Measurements from ENCODE around the gene MRPL51. TPM values are rescaled to one million over a fixed set of nuclear protein-coding genes. Genes with fewer than 3 reads are reported as not detected.

MRPL51 gene
- total RNA-seq, 3 donors from 2014 or later = 58.5 to 72.1 (median 62.4) TPM

DNA sequence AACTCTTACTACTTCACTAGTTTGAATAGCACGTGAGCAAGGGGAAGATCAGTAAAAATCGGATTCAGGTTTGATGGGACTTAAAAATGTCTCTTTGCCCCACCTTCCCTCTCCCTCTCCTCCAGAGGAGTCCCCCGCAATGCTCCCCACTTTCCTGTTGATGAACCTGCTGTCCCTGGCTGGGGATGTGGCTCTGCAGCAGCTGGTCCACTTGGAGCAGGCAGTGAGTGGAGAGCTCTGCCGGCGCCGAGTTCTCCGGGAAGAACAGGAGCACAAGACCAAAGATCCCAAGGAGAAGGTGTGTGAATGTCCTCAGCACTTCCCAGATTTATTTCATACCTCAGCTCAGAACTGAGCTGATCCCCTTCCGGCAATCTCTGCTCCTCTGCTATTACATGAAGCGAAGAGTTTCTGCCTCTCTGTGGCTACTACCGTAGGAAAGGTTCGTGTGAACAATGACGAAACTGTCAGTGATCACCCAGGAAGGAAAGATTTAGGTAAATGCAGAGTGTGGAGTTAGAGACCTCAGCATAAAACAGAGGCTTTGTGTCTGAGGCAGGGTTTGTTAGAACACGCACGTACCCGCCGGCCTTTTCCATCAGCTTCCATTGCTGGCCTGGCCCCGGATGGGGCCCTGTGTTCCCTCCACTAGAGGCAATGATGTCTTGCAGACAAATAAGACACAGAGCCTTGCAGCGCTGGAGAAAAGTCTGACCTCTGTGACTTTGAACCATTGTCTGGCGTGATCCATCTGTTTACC is 33.9 kb upstream of the MRPL51 start:
- Histone ChIP-seq H3K27ac (peak overlapping the region; percentile 26 to 65), H3K27me3 (no peaks in the 10 kb centered on the region), H3K4me3 (no peak overlapping the region), H3K9me3 (no peaks in the 10 kb centered on the region), H3K36me3 (no peaks in the 10 kb centered on the region), H3K4me1 (peaks cover 0 to 5% of the 10 kb centered on the region in 2 donors)
- peak in 1 of 2 donors; percentile 56 for DNase-seq (ENCODE audit: low spot score in 2 of 2)
- intact Hi-C loops (cut with DNase I; ENCODE audit: low total_unique reads) = loop anchor here (1.0 kb wide), 1 partner anchor 36 kb away; no protein-coding TSS in a partner anchor
- TF ChIP-seq, protein P1, sequence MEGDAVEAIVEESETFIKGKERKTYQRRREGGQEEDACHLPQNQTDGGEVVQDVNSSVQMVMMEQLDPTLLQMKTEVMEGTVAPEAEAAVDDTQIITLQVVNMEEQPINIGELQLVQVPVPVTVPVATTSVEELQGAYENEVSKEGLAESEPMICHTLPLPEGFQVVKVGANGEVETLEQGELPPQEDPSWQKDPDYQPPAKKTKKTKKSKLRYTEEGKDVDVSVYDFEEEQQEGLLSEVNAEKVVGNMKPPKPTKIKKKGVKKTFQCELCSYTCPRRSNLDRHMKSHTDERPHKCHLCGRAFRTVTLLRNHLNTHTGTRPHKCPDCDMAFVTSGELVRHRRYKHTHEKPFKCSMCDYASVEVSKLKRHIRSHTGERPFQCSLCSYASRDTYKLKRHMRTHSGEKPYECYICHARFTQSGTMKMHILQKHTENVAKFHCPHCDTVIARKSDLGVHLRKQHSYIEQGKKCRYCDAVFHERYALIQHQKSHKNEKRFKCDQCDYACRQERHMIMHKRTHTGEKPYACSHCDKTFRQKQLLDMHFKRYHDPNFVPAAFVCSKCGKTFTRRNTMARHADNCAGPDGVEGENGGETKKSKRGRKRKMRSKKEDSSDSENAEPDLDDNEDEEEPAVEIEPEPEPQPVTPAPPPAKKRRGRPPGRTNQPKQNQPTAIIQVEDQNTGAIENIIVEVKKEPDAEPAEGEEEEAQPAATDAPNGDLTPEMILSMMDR (IDR thresholded peaks at IDR 0.05) = no peak
- TF ChIP-seq POLR2A (IDR thresholded peaks at IDR 0.05) = no peak
- no peak for TF ChIP-seq POLR2AphosphoS5 (IDR thresholded peaks at IDR 0.05)

DNA sequence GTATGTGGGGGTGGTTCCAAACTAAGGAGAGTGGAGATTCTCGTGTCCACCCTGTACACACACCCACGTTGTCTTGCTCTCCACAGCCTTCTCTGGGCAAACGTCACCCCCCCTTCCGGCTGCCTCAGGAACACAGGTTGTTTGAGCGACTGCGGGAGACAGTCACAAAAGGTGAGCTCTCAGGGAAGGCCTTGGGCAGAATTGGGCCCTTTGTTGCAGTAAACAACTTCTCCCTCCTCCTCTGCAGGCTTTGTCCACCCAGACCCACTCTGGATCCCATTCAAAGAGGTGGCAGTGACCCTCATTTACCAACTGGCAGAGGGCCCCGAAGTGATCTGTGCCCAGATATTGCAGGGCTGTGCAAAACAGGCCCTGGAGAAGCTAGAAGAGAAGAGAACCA is 33.1 kb upstream of the MRPL51 start:
- no peak for TF ChIP-seq POLR2A (IDR thresholded peaks at IDR 0.05)
- TF ChIP-seq POLR2AphosphoS5 (IDR thresholded peaks at IDR 0.05) = no peak
- Histone ChIP-seq H3K9me3 (no peaks in the 10 kb centered on the region), H3K4me3 (no peak overlapping the region), H3K27me3 (no peaks in the 10 kb centered on the region), H3K27ac (peak overlapping the region; percentile 26 to 65), H3K36me3 (no peaks in the 10 kb centered on the region), H3K4me1 (peaks cover 0 to 4% of the 10 kb centered on the region in 2 donors)
- no peak for DNase-seq (ENCODE audit: low spot score in 2 of 2)
- intact Hi-C loops (cut with DNase I; ENCODE audit: low total_unique reads) = loop anchor here (1.0 kb wide), 1 partner anchor 37 kb away; no protein-coding TSS in a partner anchor

DNA sequence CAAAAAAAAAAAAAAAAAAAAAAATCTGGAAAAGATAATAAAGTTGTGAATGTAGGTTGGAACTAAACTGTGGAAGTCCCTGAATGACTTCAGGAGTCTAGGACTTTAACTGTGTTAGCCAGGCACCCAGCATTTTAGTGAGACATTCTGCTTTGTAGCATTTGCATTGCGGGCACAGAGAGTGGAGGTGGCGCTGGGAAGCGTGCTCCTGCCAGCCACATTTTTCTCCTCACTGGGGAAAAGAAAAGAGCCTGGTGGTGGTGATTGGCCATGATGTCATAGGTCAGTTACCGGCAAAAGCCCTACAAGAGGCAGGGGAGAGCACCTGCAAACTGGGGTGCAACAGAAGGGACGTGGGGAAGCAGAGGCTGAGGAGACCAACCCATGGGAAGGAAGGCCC is 31.6 kb upstream of the MRPL51 start:
- TF ChIP-seq, protein P1 (IDR thresholded peaks at IDR 0.05) = no peak
- TF ChIP-seq POLR2AphosphoS5 (IDR thresholded peaks at IDR 0.05) (no peak), POLR2A (IDR thresholded peaks at IDR 0.05) (no peak)
- intact Hi-C loops (cut with DNase I; ENCODE audit: low total_unique reads) = no loop called here
- no peaks in the 10 kb centered on the region for H3K9me3 ChIP-seq
- DNase-seq (ENCODE audit: low spot score in 2 of 2) = no peak
- no peak overlapping the region for H3K27ac ChIP-seq
- H3K27me3 ChIP-seq = no peaks in the 10 kb centered on the region
- H3K4me3 ChIP-seq = no peak overlapping the region
- H3K4me1 ChIP-seq = peaks cover 0 to 4% of the 10 kb centered on the region in 2 donors
- no peaks in the 10 kb centered on the region for H3K36me3 ChIP-seq

DNA sequence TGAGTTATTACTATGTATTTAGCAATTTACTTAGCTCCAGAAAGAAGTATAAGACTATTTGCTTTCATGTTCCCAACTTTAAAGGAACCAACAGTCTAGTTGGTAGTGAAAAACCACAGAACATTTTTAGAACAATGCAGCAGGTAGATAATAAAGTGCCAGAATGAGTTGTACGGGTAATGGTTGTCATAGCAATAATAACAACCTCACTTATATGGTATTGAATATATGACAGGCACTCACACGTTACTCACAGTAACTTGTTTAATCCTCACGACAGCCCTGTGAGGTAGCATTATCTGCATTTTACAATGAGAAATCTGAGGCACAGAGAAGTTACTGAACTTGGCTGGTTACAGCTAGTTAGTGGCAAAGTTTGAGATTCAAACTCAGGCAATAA is 30.6 kb upstream of the MRPL51 start:
- no peak overlapping the region for H3K27ac ChIP-seq
- TF ChIP-seq, protein P1 (IDR thresholded peaks at IDR 0.05) = no peak
- TF ChIP-seq POLR2AphosphoS5 (IDR thresholded peaks at IDR 0.05) = no peak
- TF ChIP-seq POLR2A (IDR thresholded peaks at IDR 0.05) = no peak
- no peaks in the 10 kb centered on the region for H3K36me3 ChIP-seq
- H3K27me3 ChIP-seq = no peaks in the 10 kb centered on the region
- intact Hi-C loops (cut with DNase I; ENCODE audit: low total_unique reads) = no loop called here
- H3K4me3 ChIP-seq = no peak overlapping the region
- DNase-seq (ENCODE audit: low spot score in 2 of 2) = no peak
- peaks cover 0 to 4% of the 10 kb centered on the region in 2 donors for H3K4me1 ChIP-seq
- H3K9me3 ChIP-seq = no peaks in the 10 kb centered on the region

DNA sequence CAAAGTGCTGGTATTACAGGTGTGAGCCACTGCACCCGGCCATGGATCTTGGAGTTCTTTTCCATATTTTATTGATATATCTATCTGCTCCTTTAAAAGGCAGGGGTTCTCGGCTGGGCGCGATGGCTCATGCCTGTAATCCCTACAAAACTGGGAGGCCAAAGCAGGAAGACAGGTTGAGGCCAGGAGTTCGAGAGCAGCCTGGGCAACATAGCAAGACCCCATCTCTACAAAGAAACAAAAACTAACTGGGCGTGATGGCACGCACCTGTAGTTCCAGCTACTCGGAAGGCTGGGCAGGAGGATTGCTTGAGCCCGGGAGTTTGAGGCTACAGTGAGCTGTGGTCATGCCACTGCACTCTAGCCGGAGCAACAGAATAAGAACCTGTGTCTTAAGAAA is 29.1 kb upstream of the MRPL51 start:
- intact Hi-C loops (cut with DNase I; ENCODE audit: low total_unique reads) = no loop called here
- TF ChIP-seq POLR2AphosphoS5 (IDR thresholded peaks at IDR 0.05) = no peak
- no peak for TF ChIP-seq POLR2A (IDR thresholded peaks at IDR 0.05)
- TF ChIP-seq, protein P1 (IDR thresholded peaks at IDR 0.05) = no peak
- H3K27me3 ChIP-seq = no peaks in the 10 kb centered on the region
- no peak for DNase-seq (ENCODE audit: low spot score in 2 of 2)
- H3K36me3 ChIP-seq = no peaks in the 10 kb centered on the region
- H3K4me1 ChIP-seq = no peaks in the 10 kb centered on the region
- H3K4me3 ChIP-seq = no peak overlapping the region
- no peak overlapping the region for H3K27ac ChIP-seq
- H3K9me3 ChIP-seq = no peaks in the 10 kb centered on the region
